ENCODE measurements around the gene DDX54. TPM values are rescaled to one million over a fixed set of nuclear protein-coding genes. Genes with fewer than 3 reads are reported as not detected.

Gene DDX54
- total and polyA plus RNA-seq, 7 donors: 53.6 to 93.5 (median 79.4) TPM

GRCh38 chr12:113157218-113157859 lies 27.9 kb downstream of the DDX54 start:
- 90% methylated on average over 12 of the region's 12 CpGs for WGBS, 3 donors

GRCh38 chr12:113155646-113156045 lies 29.6 kb downstream of the DDX54 start:
- DNase-seq: no peak
- Histone ChIP-seq H3K4me1 (peaks cover 8% of the 10 kb centered on the region), H3K4me3 (no peak overlapping the region), H3K9me3 (no peaks in the 10 kb centered on the region), H3K36me3 (ENCODE audit: insufficient read depth in 1 of 2, low read depth in 1 of 2) (peaks cover 6 to 34% of the 10 kb centered on the region in 2 donors), H3K27me3 (ENCODE audit: insufficient read depth in 3 of 3, low read length in 2 of 3) (peaks cover 0 to 49% (median 4%) of the 10 kb centered on the region in 3 donors), H3K27ac (no peak overlapping the region)
- intact Hi-C loops (cut with DNase I): loop anchor here in 1 of 2 donors (10.0 kb wide), 1 partner anchor 101 kb away; the partner anchor contains the start of gene DTX1
- WGBS, 3 donors: 58 to 71% (median 61%) methylated on average over 7 of the region's 7 CpGs
- TF ChIP-seq CTCF (IDR thresholded peaks at IDR 0.05): no peak
- ATAC-seq: no peak

More at GRCh38 chr12:113157218-113157859, 27.9 kb downstream of the DDX54 start:
- H3K4me1 ChIP-seq: peaks cover 8% of the 10 kb centered on the region
- no peak overlapping the region for H3K4me3 ChIP-seq
- intact Hi-C loops (cut with DNase I): loop anchor here in 1 of 2 donors (10.0 kb wide), 1 partner anchor 103 kb away; the partner anchor contains the start of gene DTX1
- H3K36me3 ChIP-seq (ENCODE audit: insufficient read depth in 1 of 2, low read depth in 1 of 2): peaks cover 6 to 49% of the 10 kb centered on the region in 2 donors
- no peak for DNase-seq
- peaks cover 0 to 39% (median 5%) of the 10 kb centered on the region in 3 donors for H3K27me3 ChIP-seq (ENCODE audit: insufficient read depth in 3 of 3, low read length in 2 of 3)
- TF ChIP-seq CTCF (IDR thresholded peaks at IDR 0.05): no peak
- no peaks in the 10 kb centered on the region for H3K9me3 ChIP-seq
- peak in 1 of 4 donors; percentile 21 for ATAC-seq
- no peak overlapping the region for H3K27ac ChIP-seq

- intact Hi-C loops (cut with DNase I): loop anchor here in 1 of 2 donors (10.0 kb wide), 1 partner anchor 100 kb away; the partner anchor contains the start of gene DTX1
- peaks cover 8% of the 10 kb centered on the region for H3K4me1 ChIP-seq
- ATAC-seq (no peak), DNase-seq (no peak)
- no peak for TF ChIP-seq CTCF (IDR thresholded peaks at IDR 0.05)
- 64 to 76% (median 66%) methylated on average over 12 of the region's 12 CpGs for WGBS, 3 donors
- peaks cover 0 to 55% (median 9%) of the 10 kb centered on the region in 3 donors for H3K27me3 ChIP-seq (ENCODE audit: insufficient read depth in 3 of 3, low read length in 2 of 3)
- peaks cover 5 to 28% of the 10 kb centered on the region in 2 donors for H3K36me3 ChIP-seq (ENCODE audit: insufficient read depth in 1 of 2, low read depth in 1 of 2)
- no peak overlapping the region for H3K27ac ChIP-seq
- H3K4me3 ChIP-seq: no peak overlapping the region
- H3K9me3 ChIP-seq: no peaks in the 10 kb centered on the region
Observed at GRCh38 chr12:113155060-113155459, 30.2 kb downstream of the DDX54 start.

GRCh38 chr12:113154351-113154973 lies 30.8 kb downstream of the DDX54 start:
- Histone ChIP-seq H3K27ac (no peak overlapping the region), H3K4me1 (peaks cover 8% of the 10 kb centered on the region), H3K4me3 (no peak overlapping the region), H3K27me3 (ENCODE audit: insufficient read depth in 3 of 3, low read length in 2 of 3) (peaks cover 0 to 59% (median 9%) of the 10 kb centered on the region in 3 donors), H3K9me3 (no peaks in the 10 kb centered on the region), H3K36me3 (ENCODE audit: insufficient read depth in 1 of 2, low read depth in 1 of 2) (peaks cover 3 to 22% of the 10 kb centered on the region in 2 donors)
- 3 to 4% (median 4%) methylated on average over 41 to 51 of the region's 51 CpGs for WGBS, 3 donors
- no peak for DNase-seq
- ATAC-seq: no peak
- intact Hi-C loops (cut with DNase I): loop anchor here (5.0 to 10.0 kb wide), 2 partner anchors 100 to 107 kb away; partner anchors contain the start of gene DTX1 (in 1 of the 2)
- TF ChIP-seq CTCF (IDR thresholded peaks at IDR 0.05): no peak

Measured in psoas muscle (tissue), 8 donors.